IPS-18c (cell line): ENCODE data around the gene DHX57.
A peak's percentile ranks its signal among the peaks of the same experiment; 100 is the strongest.

Experiments used
- H3K4me3 ChIP-seq: 2 replicates; pipeline ENCODE4 v1.7.0; 2013; ENCODE audit warnings: low read depth, mild to moderate bottlenecking, low read length, moderate library complexity; ENCODE audit not compliant: insufficient read depth
- H3K9me3 ChIP-seq: one replicate; pipeline ENCODE4 v1.6.1; 2013; ENCODE audit warnings: mild to moderate bottlenecking, low read length, moderate library complexity; ENCODE audit not compliant: control insufficient read depth, insufficient read depth

Gene DHX57

DNA sequence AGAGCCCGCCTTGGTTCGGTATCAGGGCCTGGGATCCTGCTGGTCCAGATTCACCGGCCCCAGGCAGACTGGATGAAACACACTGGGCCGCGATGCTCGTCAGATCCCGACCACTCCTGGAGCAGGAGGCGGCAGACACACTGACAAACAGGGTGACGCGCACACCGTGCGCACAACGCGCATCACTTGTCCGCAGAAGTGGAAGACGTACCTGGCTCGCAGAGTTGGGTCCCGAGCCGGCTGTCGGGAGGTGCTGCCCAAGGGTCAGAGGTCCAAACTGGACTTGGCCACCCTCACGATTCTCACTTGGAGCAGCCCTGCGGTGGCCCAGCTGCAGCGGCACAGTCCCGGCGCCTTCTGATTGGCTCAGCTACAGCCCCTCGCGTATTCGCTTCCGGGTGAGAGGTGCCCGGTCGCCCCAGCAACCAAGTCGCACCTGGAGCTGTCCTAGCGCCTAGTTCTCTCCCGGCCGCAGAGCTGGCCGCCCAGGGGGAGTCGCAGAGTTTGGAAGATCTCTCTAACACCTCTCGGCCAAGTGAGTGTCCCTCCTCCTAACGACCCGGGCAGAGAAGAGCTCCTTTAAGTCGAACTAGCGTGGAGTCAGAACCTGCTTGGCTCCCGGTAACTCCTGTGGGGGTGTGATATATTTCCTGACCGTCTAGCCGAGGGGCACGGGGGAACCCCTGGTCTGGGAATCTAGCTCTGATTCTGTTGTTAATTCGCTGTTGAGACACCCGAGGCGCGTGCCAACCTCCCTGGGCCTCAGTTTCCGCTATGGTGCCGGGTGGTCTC lies at the start of gene DHX57, which contains the start of gene MORN2:
TSS of gene DHX57 (minus strand) at position 359 of the 792 bp plus-strand sequence. CDS start 7,529 bp downstream, outside the sequence.
TSS of gene MORN2 (plus strand) at position 401 of the 792 bp plus-strand sequence.
- no peaks in the 10 kb centered on the region for H3K9me3 ChIP-seq
- H3K4me3 ChIP-seq = peak within 1 kb of the TSS; percentile 100

DNA sequence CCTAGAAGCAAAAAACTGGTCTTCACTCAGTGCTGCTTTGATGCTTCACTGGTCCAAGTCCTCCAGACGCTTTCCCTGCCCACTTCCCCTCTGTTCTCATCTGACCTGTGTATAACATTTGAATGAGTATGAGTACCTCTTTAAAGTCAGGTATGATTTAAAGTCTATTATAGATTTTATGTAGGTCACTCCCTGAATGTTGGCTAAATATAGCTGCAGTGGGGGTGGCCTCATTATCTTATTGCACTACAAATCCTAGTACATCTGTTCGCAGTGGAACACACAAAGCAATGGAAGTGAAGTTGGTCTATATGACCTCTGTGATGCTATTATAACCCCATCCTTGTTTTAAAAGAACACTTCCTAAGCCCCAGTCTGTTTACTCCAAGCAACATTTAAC lies 47.2 kb upstream of the DHX57 start:
- H3K4me3 ChIP-seq = no peak overlapping the region
- H3K9me3 ChIP-seq = no peaks in the 10 kb centered on the region

- Histone ChIP-seq H3K9me3 (no peaks in the 10 kb centered on the region), H3K4me3 (no peak overlapping the region)
Observed at GRCh38 chr2:38922389-38922788, 46.7 kb upstream of the DHX57 start.

DNA sequence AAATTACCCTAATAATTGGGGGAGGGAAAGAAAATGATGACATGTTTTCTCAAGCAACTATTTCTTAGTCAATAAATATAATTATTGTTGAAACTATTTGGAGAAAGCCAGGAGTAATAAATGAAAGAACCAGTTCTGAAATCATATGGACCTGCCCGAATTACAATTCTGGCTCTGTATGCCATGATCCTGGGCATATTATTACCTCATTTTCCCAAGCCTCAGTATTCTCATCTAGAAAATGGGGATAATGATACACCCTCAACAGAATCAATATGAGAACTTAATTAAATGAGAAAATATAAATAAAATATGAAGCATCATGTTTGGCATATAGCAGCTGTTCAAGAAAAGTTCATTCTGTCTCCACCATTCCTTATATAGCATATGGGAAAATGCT lies 36.9 kb upstream of the DHX57 start:
- no peak overlapping the region for H3K4me3 ChIP-seq

GRCh38 chr2:38911191-38911590 lies 35.5 kb upstream of the DHX57 start:
- Histone ChIP-seq H3K9me3 (no peaks in the 10 kb centered on the region), H3K4me3 (no peak overlapping the region)

More for the DNA sequence above, 36.9 kb upstream of the DHX57 start:
- no peaks in the 10 kb centered on the region for H3K9me3 ChIP-seq

- H3K9me3 ChIP-seq = no peaks in the 10 kb centered on the region
- no peak overlapping the region for H3K4me3 ChIP-seq
Observed at GRCh38 chr2:38909872-38910271, 34.1 kb upstream of the DHX57 start.

- Histone ChIP-seq H3K4me3 (no peak overlapping the region), H3K9me3 (no peaks in the 10 kb centered on the region)
Observed at GRCh38 chr2:38907743-38908562, 32.2 kb upstream of the DHX57 start.

GRCh38 chr2:38907242-38907641 lies 31.5 kb upstream of the DHX57 start:
- Histone ChIP-seq H3K4me3 (no peak overlapping the region), H3K9me3 (no peaks in the 10 kb centered on the region)

DNA sequence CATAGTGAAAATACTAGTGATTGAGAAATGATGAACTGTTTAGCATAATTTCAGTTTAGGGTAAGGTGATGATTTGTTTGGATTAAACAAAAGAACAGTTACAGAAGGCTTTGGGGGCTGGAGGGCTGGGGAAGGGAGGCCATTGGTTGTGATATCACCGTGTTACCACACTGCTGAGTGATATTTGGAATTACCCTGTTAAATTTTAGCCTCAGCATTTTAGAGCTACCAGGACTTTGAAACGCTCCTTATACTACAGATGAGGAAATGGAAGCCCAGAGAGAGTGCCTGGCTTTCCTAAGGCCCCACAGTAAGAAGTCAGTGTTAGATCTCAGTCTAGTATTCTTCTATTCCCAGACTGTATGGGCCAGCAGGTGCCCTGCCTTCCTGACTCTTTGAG lies 29.5 kb upstream of the DHX57 start:
- Histone ChIP-seq H3K4me3 (no peak overlapping the region), H3K9me3 (no peaks in the 10 kb centered on the region)

DNA sequence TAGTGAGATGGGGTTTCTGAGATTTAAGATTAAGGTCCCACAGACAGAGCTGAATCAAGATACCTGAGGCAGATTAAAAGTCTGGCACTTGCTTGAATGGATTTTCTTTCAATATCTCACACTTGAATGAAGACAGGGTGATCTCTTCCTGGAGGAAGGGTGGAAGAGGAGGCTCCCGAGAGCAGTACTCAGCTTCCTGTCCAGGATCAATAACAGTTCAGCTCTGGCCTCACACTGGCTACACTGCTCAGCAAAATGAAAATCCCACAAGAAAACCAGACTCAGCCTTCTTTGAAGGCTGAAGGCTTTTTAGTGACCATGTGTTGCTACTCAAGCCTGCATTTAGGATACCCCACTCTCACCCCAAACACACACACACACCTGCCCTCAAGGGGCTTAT lies 25.0 kb upstream of the DHX57 start:
- Histone ChIP-seq H3K9me3 (no peaks in the 10 kb centered on the region), H3K4me3 (no peak overlapping the region)

DNA sequence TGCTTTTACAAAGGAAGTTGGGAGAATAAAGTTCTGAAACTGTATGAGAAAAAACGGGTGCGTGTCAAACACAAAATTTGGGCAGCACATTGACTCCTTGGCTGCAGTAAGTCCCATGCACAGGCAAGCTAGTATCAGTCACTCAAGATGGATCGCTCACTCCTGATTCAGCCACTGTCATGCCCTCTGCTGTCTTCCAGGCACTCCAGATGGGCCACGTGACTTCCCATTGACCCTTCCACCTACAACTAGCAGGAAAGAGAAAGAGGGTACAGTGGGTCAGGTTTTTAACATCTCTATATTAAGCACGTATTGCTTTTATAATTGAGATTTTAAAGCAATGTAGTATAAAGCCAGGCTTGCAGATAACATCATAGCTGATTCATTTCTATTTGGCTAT lies 22.5 kb upstream of the DHX57 start:
- H3K4me3 ChIP-seq = no peak overlapping the region
- no peaks in the 10 kb centered on the region for H3K9me3 ChIP-seq

- Histone ChIP-seq H3K4me3 (no peak overlapping the region), H3K9me3 (no peaks in the 10 kb centered on the region)
Observed at GRCh38 chr2:38892819-38893218, 17.1 kb upstream of the DHX57 start.

DNA sequence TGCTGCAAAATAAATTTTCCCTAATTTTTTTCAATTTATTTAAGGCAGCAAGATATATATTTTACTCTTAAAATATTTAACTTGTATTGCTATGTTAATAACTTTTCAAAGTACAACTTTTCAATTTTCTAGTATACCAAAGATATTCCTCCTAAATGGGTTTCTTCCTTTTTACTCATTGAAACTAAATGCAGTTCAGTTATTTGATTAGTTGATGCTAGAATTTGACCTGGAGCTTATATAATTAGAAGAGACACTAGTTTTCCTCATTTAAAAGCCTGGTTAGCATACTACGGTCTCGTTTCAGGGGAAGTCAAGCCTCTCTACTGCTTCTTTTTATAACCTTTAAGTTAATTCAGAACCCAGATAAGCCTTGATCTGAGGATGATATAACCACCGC lies 13.8 kb upstream of the DHX57 start, which contains the start of gene ARHGEF33:
TSS of gene ARHGEF33 (plus strand) at position 301 of the 400 bp plus-strand sequence. CDS start 29,573 bp downstream, outside the sequence.
- H3K4me3 ChIP-seq = no peak within 1 kb of the TSS
- H3K9me3 ChIP-seq = no peaks in the 10 kb centered on the region

DNA sequence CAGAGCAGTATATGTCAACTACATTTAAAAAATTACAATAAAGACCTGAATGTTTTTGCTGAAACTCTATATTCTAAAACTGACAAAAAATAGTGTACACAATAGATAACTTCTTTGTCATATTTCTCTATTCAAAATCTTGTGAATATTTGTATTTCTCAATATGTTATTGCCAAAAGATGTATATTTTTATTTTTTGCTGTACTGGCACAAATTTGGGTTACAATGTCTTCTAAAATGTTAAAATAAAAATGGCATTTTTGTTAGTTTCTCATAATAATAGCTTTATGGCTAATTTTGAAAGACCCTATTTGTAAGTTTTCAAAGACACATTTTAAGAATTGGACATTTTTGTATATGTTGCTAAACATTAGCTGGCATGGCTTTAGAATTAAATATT lies 13.3 kb upstream of the DHX57 start:
- Histone ChIP-seq H3K9me3 (no peaks in the 10 kb centered on the region), H3K4me3 (no peak overlapping the region)

- Histone ChIP-seq H3K9me3 (no peaks in the 10 kb centered on the region), H3K4me3 (no peak overlapping the region)
Observed at GRCh38 chr2:38887902-38888554, 12.3 kb upstream of the DHX57 start.

GRCh38 chr2:38887347-38887746 lies 11.6 kb upstream of the DHX57 start:
- Histone ChIP-seq H3K4me3 (no peak overlapping the region), H3K9me3 (no peaks in the 10 kb centered on the region)

DNA sequence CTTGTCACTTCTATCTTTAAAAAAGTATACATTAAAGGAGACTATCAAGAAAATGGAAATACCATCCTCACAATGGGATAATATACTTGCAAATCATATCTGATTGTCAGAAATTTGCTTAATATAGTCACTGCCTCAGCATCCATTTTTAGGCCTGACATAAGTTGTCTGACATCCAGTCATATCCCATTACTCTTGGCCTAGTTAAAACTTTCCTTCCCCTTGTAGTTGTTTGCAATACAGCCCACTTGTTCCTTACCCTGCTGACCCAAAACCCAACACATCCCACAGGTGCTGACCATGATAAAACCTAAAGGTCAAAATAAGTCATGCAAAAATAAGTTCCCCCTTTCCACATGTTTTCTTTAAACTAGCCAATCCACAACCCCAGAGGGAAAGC lies 10.3 kb upstream of the DHX57 start:
- Histone ChIP-seq H3K9me3 (no peaks in the 10 kb centered on the region), H3K4me3 (no peak overlapping the region)
